OCI-LY1 (cell line): ENCODE data around the gene CDH6.

Source experiments
- H2AFZ ChIP-seq: fragments of 200-600 bp; sonication (generic), shearing (Covaris generic); 2 replicates; pipeline ENCODE4 v1.6.0; 2014; ENCODE audit warnings: antibody characterized with exemption, mild to moderate bottlenecking, low read length
- H3F3A ChIP-seq: fragments of 200-600 bp; sonication (generic), shearing (Covaris generic); 2 replicates; pipeline ENCODE4 v1.6.0; 2014; ENCODE audit warnings: mild to moderate bottlenecking, antibody characterized with exemption, low read length, moderate library complexity; ENCODE audit not compliant: insufficient read depth
- H3K27ac ChIP-seq: fragments of 200-600 bp; sonication (generic); 2 replicates; pipeline ENCODE4 v1.5.1; 2014; ENCODE audit warnings: low read length, mixed run types, mild to moderate bottlenecking, low read depth; ENCODE audit not compliant: poor library complexity, severe bottlenecking
- H3K27me3 ChIP-seq: fragments of 200-600 bp; sonication (generic); 2 replicates; pipeline ENCODE4 v1.6.0; 2014; ENCODE audit warnings: antibody characterized with exemption, mild to moderate bottlenecking, low read length, moderate library complexity; ENCODE audit not compliant: insufficient read depth
- H3K36me3 ChIP-seq: fragments of 200-600 bp; sonication (generic); 2 replicates; pipeline ENCODE4 v1.6.1; 2014; ENCODE audit warnings: mild to moderate bottlenecking, antibody characterized with exemption, low read length, moderate library complexity, mixed read lengths; ENCODE audit not compliant: insufficient read depth
- H3K4me1 ChIP-seq: fragments of 200-600 bp; sonication (generic); 2 replicates; pipeline ENCODE4 v1.5.1; 2014; ENCODE audit warnings: mild to moderate bottlenecking, low read length, moderate library complexity; ENCODE audit not compliant: insufficient read depth, severe bottlenecking
- H3K4me2 ChIP-seq: fragments of 200-600 bp; sonication (generic), shearing (Covaris generic); 2 replicates; pipeline ENCODE4 v1.6.1; 2014; ENCODE audit warnings: low read length
- H3K4me3 ChIP-seq: fragments of 200-600 bp; sonication (generic); 2 replicates; pipeline ENCODE4 v1.5.1; 2014; ENCODE audit warnings: low read length, low read depth, mild to moderate bottlenecking, mixed read lengths; ENCODE audit not compliant: poor library complexity, severe bottlenecking
- H3K79me2 ChIP-seq: fragments of 200-600 bp; shearing (Covaris generic); 2 replicates; pipeline ENCODE4 v1.6.1; 2016; ENCODE audit warnings: mixed run types, low read length, mixed read lengths; ENCODE audit not compliant: insufficient read depth
- H3K9ac ChIP-seq: fragments of 200-600 bp; sonication (generic), shearing (Covaris generic); 2 replicates; pipeline ENCODE4 v1.6.1; 2014; ENCODE audit warnings: mild to moderate bottlenecking, low read length, mixed read lengths
- H3K9me2 ChIP-seq: fragments of 200-600 bp; sonication (generic), shearing (Covaris generic); 2 replicates; pipeline ENCODE4 v1.6.1; 2014; ENCODE audit warnings: low read depth, mild to moderate bottlenecking, low read length, mixed read lengths
- H3K9me3 ChIP-seq: fragments of 200-600 bp; shearing (Covaris generic); 2 replicates; pipeline ENCODE4 v1.6.1; 2014; ENCODE audit warnings: low read length, mixed read lengths
- H4K20me1 ChIP-seq: fragments of 200-600 bp; sonication (generic), shearing (Covaris generic); 2 replicates; pipeline ENCODE4 v1.6.0; 2016; ENCODE audit warnings: mild to moderate bottlenecking, low read length; ENCODE audit not compliant: insufficient read depth
- EZH2 ChIP-seq: fragments of 200-600 bp; sonication (generic), shearing (Covaris generic); IDR thresholded peaks from 2 replicates; pipeline ENCODE4 v1.8.0; 2017; ENCODE audit warnings: borderline replicate concordance, mixed run types, mild to moderate bottlenecking, antibody characterized with exemption, low read length, moderate library complexity, mixed read lengths
- TF ChIP-seq, protein P1 (sequence below): fragments of 200-600 bp; sonication (generic), shearing (Covaris generic); IDR thresholded peaks from 2 replicates; pipeline ENCODE4 v1.5.1; 2017; ENCODE audit warnings: mild to moderate bottlenecking, antibody characterized with exemption, low read length, moderate library complexity, mixed read lengths

The CDH6 gene

GRCh38 chr5:31362931-31363568, 169.6 kb downstream of the CDH6 start:
- no peaks in the 10 kb centered on the region for H3F3A ChIP-seq
- TF ChIP-seq, protein P1, sequence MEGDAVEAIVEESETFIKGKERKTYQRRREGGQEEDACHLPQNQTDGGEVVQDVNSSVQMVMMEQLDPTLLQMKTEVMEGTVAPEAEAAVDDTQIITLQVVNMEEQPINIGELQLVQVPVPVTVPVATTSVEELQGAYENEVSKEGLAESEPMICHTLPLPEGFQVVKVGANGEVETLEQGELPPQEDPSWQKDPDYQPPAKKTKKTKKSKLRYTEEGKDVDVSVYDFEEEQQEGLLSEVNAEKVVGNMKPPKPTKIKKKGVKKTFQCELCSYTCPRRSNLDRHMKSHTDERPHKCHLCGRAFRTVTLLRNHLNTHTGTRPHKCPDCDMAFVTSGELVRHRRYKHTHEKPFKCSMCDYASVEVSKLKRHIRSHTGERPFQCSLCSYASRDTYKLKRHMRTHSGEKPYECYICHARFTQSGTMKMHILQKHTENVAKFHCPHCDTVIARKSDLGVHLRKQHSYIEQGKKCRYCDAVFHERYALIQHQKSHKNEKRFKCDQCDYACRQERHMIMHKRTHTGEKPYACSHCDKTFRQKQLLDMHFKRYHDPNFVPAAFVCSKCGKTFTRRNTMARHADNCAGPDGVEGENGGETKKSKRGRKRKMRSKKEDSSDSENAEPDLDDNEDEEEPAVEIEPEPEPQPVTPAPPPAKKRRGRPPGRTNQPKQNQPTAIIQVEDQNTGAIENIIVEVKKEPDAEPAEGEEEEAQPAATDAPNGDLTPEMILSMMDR, result no peak
- TF ChIP-seq EZH2, result no peak
- H3K4me1 ChIP-seq, result no peaks in the 10 kb centered on the region
- H4K20me1 ChIP-seq, result no peaks in the 10 kb centered on the region
- no peaks in the 10 kb centered on the region for H3K9me2 ChIP-seq
- no peak overlapping the region for H3K4me3 ChIP-seq
- H3K9ac ChIP-seq, result no peak overlapping the region
- H3K27me3 ChIP-seq, result no peaks in the 10 kb centered on the region
- H3K4me2 ChIP-seq, result no peak overlapping the region
- no peak overlapping the region for H3K27ac ChIP-seq
- no peaks in the 10 kb centered on the region for H3K9me3 ChIP-seq
- no peak overlapping the region for H2AFZ ChIP-seq
- no peaks in the 10 kb centered on the region for H3K36me3 ChIP-seq
- H3K79me2 ChIP-seq, result no peaks in the 10 kb centered on the region

GRCh38 chr5:31364881-31365636, 171.6 kb downstream of the CDH6 start:
- Histone ChIP-seq H3K9me3 (no peaks in the 10 kb centered on the region), H3K4me2 (no peak overlapping the region), H3K4me1 (no peaks in the 10 kb centered on the region), H3K79me2 (no peaks in the 10 kb centered on the region), H3F3A (no peaks in the 10 kb centered on the region), H3K4me3 (no peak overlapping the region), H4K20me1 (no peaks in the 10 kb centered on the region), H2AFZ (no peak overlapping the region), H3K27me3 (no peaks in the 10 kb centered on the region), H3K9me2 (no peaks in the 10 kb centered on the region), H3K9ac (no peak overlapping the region), H3K36me3 (no peaks in the 10 kb centered on the region), H3K27ac (no peak overlapping the region)
- TF ChIP-seq, protein P1, result no peak
- TF ChIP-seq EZH2, result no peak

GRCh38 chr5:31365776-31366175, 172.3 kb downstream of the CDH6 start:
- no peaks in the 10 kb centered on the region for H3K9me2 ChIP-seq
- no peaks in the 10 kb centered on the region for H3K9me3 ChIP-seq
- H3K4me3 ChIP-seq, result no peak overlapping the region
- H3K27me3 ChIP-seq, result no peaks in the 10 kb centered on the region
- H3F3A ChIP-seq, result no peaks in the 10 kb centered on the region
- H3K4me1 ChIP-seq, result no peaks in the 10 kb centered on the region
- H3K27ac ChIP-seq, result no peak overlapping the region
- no peaks in the 10 kb centered on the region for H4K20me1 ChIP-seq
- no peak overlapping the region for H3K9ac ChIP-seq
- no peak overlapping the region for H3K4me2 ChIP-seq
- TF ChIP-seq, protein P1, result no peak
- no peak for TF ChIP-seq EZH2
- H2AFZ ChIP-seq, result no peak overlapping the region
- no peaks in the 10 kb centered on the region for H3K79me2 ChIP-seq
- no peaks in the 10 kb centered on the region for H3K36me3 ChIP-seq
